OCI-LY7 (cell line): ENCODE measurements around the gene DNHD1.

Experiments
- CTCF ChIP-seq: fragments of 200-600 bp; sonication (generic); conservative IDR thresholded peaks from 2 replicates; pipeline ENCODE4 v1.5.1; 2014; ENCODE audit warnings: mild to moderate bottlenecking, antibody characterized with exemption, low read length, moderate library complexity, mixed read lengths
- EZH2phosphoT487 ChIP-seq: fragments of 200-600 bp; sonication (generic); IDR thresholded peaks from 2 replicates; pipeline ENCODE4 v1.6.1; 2018; ENCODE audit warnings: low read depth, borderline replicate concordance, mild to moderate bottlenecking, mixed run types, antibody characterized with exemption, low read length, moderate library complexity, mixed read lengths

- no peak for TF ChIP-seq CTCF
- TF ChIP-seq EZH2phosphoT487: no peak
Measured at GRCh38 chr11:6538456-6538855, 41.4 kb downstream of the DNHD1 start.
